Spleen (tissue), 11 donors: ENCODE data around the gene PDE1A. TPM values are rescaled to one million over a fixed set of nuclear protein-coding genes. Genes with fewer than 3 reads are reported as not detected.
A peak's percentile ranks its signal among the peaks of the same experiment; 100 is the strongest.

Experiments
- DNase-seq: peaks from one replicate; pipeline ENCODE4 v3.0.0-alpha.2; 2020
- H3K27ac ChIP-seq, 8 donors: fragments of 200-600 bp; sonication (generic) in 7 of 8; 1 replicate in 4 of 8; 2 replicates in 4 of 8; pipeline versions ENCODE4 v1.5.0 to v1.8.0; 2016 to 2021; ENCODE audit warnings: inconsistent platforms in 4 of 8, mild to moderate bottlenecking in 4 of 8, moderate library complexity in 1 of 8
- H3K27me3 ChIP-seq, 7 donors: fragments of 200-600 bp; sonication (generic) in 6 of 7; replicated peaks in 1 of 7; 1 replicate in 4 of 7; 2 replicates in 3 of 7; pipeline versions ENCODE4 v1.5.0 to v1.8.0; 2016 to 2021; ENCODE audit warnings: inconsistent platforms in 3 of 7, mild to moderate bottlenecking in 1 of 7
- H3K36me3 ChIP-seq, 6 donors: fragments of 200-600 bp; sonication (generic) in 5 of 6; 1 replicate in 4 of 6; 2 replicates in 2 of 6; pipeline versions ENCODE4 v1.5.0 to v1.8.0; 2016 to 2021; ENCODE audit warnings: inconsistent platforms in 2 of 6
- H3K4me1 ChIP-seq, 6 donors: fragments of 200-600 bp; sonication (generic) in 5 of 6; 1 replicate in 3 of 6; 2 replicates in 3 of 6; pipeline versions ENCODE4 v1.5.0 to v1.8.0; 2016 to 2021; ENCODE audit warnings: inconsistent platforms in 3 of 6
- H3K4me3 ChIP-seq, 8 donors: fragments of 200-600 bp; sonication (generic) in 7 of 8; 1 replicate in 4 of 8; 2 replicates in 4 of 8; pipeline versions ENCODE4 v1.5.0 to v1.8.0; 2016 to 2021; ENCODE audit warnings: inconsistent platforms in 4 of 8, mild to moderate bottlenecking in 4 of 8, moderate library complexity in 2 of 8
- H3K9me3 ChIP-seq, 8 donors: fragments of 200-600 bp; sonication (generic) in 7 of 8; 1 replicate in 4 of 8; 2 replicates in 4 of 8; pipeline versions ENCODE4 v1.5.0 to v1.8.0; 2016 to 2021; ENCODE audit warnings: inconsistent platforms in 4 of 8
- POLR2A ChIP-seq, 3 donors: fragments of 450-650 bp; IDR thresholded peaks; one replicate each; pipeline ENCODE4 v1.5.1; 2017; ENCODE audit warnings: antibody characterized with exemption in 3 of 3, mild to moderate bottlenecking in 1 of 3
- POLR2AphosphoS5 ChIP-seq, 3 donors: sonication (generic); formaldehyde crosslinking; IDR thresholded peaks; one replicate each; pipeline ENCODE4 v1.5.1; 2017; ENCODE audit warnings: antibody characterized with exemption in 3 of 3
- WGBS, 5 donors: extraction: QIAGEN DNeasy Blood & Tissue Kit in 3 of 5; methylation state at CpG; one replicate each; pipeline versions ENCODE4 v1.1.5 to v1.1.7; 2013 to 2018; 5-methylcytosine and 5-hydroxymethylcytosine counted together
- intact Hi-C: fragments of 100-400 bp; cut with DNase I; formaldehyde crosslinking; loops from one replicate; pipeline ENCODE4 v1.15.0; 2023; ENCODE audit warnings: low total_unique reads
- polyA plus RNA-seq, 3 donors: library from polyadenylated mRNA; stranded (reverse); fragments of 200-250 nt; gene quantifications; one replicate each; pipeline ENCODE4 v1.2.1, GENCODE V29; 2013
- total RNA-seq, 7 donors: library from RNA; depleted of rRNA in 3 of 7; stranded (reverse); fragments of >200 nt in 3 of 7; fragmentation: NEBNext Ultra II Directional in 4 of 7; extraction: Animal tissue kit (Norgen Biotek cat#: 25700) in 4 of 7; gene quantifications; one replicate each; pipeline versions ENCODE4 v1.1.0 to v1.2.1, GENCODE V29; 2016 to 2021
- TF ChIP-seq, protein P1 (sequence below), 11 experiments: fragments of 200-600 bp in 7 of 11; fragments of 450-650 bp in 4 of 11; sonication (generic) in 4 of 11; IDR thresholded peaks in 8 of 11; conservative IDR thresholded peaks in 3 of 11; 1 replicate in 7 of 11; 2 replicates in 4 of 11; pipeline versions ENCODE4 v1.4.0 to v1.8.0; 2016 to 2021; ENCODE audit warnings: antibody characterized with exemption in 11 of 11, inconsistent platforms in 4 of 11, mild to moderate bottlenecking in 1 of 11
- donor health status: healthy with polysubstance abuse.
- donor health status: DM: no; HTN: no; CAD: no; lungs with moderate emphysema.
- donor health status: DM: no; HTN: no; CAD: no.
- donor health status: Bipolar disorder and iron deficiency.
- donor health status: healthy.
- donor health status: DM: no; HTN: no; CAD: no.
- donor health status: DM: yes; HTN: yes; CAD: no.

The PDE1A gene
- total and polyA plus RNA-seq, 10 donors = 1.5 to 7.8 (median 2.8) TPM

DNA sequence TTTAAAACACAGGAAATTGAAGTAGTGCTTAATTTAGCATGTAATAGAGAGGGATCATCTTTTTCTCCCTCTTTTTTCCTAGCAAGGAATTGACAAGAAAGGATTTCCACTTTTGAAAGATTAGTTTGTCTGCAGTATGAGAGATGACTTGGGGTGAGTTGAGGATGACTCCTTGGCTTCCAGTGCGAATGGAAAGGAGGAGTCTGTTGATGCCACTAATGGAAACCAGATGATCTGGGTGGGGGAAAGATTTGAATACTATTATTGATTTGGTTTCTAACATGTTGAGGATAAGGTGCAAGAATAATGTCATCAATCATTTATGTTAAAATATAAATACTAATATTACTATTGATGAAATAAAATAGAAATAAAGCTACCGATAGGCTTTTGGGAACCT lies 235.8 kb downstream of the PDE1A start:
- no peaks in the 10 kb centered on the region for H3K27me3 ChIP-seq
- no peak overlapping the region for H3K4me3 ChIP-seq
- TF ChIP-seq POLR2A (IDR thresholded peaks at IDR 0.05) (no peak), POLR2AphosphoS5 (IDR thresholded peaks at IDR 0.05) (no peak)
- TF ChIP-seq, protein P1, sequence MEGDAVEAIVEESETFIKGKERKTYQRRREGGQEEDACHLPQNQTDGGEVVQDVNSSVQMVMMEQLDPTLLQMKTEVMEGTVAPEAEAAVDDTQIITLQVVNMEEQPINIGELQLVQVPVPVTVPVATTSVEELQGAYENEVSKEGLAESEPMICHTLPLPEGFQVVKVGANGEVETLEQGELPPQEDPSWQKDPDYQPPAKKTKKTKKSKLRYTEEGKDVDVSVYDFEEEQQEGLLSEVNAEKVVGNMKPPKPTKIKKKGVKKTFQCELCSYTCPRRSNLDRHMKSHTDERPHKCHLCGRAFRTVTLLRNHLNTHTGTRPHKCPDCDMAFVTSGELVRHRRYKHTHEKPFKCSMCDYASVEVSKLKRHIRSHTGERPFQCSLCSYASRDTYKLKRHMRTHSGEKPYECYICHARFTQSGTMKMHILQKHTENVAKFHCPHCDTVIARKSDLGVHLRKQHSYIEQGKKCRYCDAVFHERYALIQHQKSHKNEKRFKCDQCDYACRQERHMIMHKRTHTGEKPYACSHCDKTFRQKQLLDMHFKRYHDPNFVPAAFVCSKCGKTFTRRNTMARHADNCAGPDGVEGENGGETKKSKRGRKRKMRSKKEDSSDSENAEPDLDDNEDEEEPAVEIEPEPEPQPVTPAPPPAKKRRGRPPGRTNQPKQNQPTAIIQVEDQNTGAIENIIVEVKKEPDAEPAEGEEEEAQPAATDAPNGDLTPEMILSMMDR (IDR thresholded peaks at IDR 0.05 in 8 of 11, conservative IDR thresholded peaks at IDR 0.05 in 3 of 11) = no peak
- no peaks in the 10 kb centered on the region for H3K9me3 ChIP-seq
- no peaks in the 10 kb centered on the region for H3K36me3 ChIP-seq
- no peaks in the 10 kb centered on the region for H3K4me1 ChIP-seq
- H3K27ac ChIP-seq = no peak overlapping the region
- intact Hi-C loops = no loop called here
- DNase-seq = no peak
- 88 to 97% (median 92%) methylated on average over 2 of the region's 2 CpGs for whole genome bisulfite sequencing, 5 donors

- DNase-seq = no peak
- H3K4me3 ChIP-seq = no peak overlapping the region
- peaks cover 0 to 22% (median 18%) of the 10 kb centered on the region in 8 donors for H3K9me3 ChIP-seq
- no peaks in the 10 kb centered on the region for H3K4me1 ChIP-seq
- no peak overlapping the region for H3K27ac ChIP-seq
- TF ChIP-seq, protein P1 (IDR thresholded peaks at IDR 0.05 in 8 of 11, conservative IDR thresholded peaks at IDR 0.05 in 3 of 11) = no peak
- TF ChIP-seq POLR2AphosphoS5 (IDR thresholded peaks at IDR 0.05) (no peak), POLR2A (IDR thresholded peaks at IDR 0.05) (no peak)
- no peaks in the 10 kb centered on the region for H3K27me3 ChIP-seq
- intact Hi-C loops = loop anchor here (2.0 to 10.0 kb wide), 2 partner anchors 462 to 788 kb away; no protein-coding TSS in a partner anchor
- no peaks in the 10 kb centered on the region for H3K36me3 ChIP-seq
Measured at GRCh38 chr2:182187130-182187529, 239.7 kb downstream of the PDE1A start.

DNA sequence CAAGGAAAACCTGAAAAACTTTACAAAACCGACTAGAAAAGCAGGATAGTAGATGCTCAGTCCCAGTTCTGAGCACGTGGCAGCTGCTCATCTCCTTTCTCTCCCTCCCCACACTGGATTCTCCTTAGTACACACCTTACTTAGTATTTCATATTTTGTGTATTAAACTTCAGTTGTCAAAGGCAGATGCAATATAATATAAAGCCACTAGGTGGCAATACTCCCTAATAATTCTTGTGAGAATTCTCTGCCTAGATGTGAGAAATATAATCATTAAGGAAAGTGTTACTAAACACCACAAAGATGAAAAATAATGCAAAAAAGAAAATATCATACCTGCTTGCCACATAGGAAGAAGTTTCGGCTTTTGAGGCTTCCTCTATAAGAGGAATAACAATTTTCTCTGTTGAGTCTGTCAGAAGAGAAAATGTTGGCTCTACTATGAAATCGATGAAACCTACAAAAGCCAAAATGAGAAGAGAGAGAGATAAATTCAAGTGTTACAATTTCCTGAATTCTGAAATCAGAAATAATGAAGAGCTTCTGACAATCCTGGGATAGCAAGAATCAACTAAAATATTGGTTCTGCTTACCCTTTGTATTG lies 240.6 kb downstream of the PDE1A start:
- WGBS, 5 donors = 32 to 39% (median 35%) methylated on average over 4 of the region's 4 CpGs

DNA sequence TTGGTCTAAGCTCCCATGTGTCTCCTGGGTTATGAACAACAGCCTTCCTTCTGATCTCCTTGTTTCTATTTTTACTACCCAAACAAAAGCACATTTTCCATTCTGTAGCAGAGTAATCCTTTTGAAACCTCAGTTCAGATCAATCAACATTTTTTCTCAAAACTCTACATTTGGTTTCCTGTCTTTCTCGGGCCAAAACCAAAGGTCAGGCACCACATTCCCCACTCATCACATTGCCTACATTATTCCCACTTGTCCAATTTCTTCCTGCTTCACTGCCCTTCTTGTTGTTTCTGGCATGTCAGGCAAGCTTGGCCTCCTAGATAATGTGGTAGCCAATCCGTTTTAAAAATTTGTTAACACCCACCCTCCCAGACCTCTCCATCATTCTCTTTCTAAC lies 244.4 kb downstream of the PDE1A start:
- WGBS, 5 donors = 56 to 84% (median 69%) methylated on average over 2 of the region's 2 CpGs
- peaks cover 0 to 22% (median 18%) of the 10 kb centered on the region in 8 donors for H3K9me3 ChIP-seq
- no peak for DNase-seq
- no peaks in the 10 kb centered on the region for H3K36me3 ChIP-seq
- H3K4me1 ChIP-seq = no peaks in the 10 kb centered on the region
- no peak overlapping the region for H3K4me3 ChIP-seq
- TF ChIP-seq POLR2A (IDR thresholded peaks at IDR 0.05) = no peak
- TF ChIP-seq, protein P1 (IDR thresholded peaks at IDR 0.05 in 8 of 11, conservative IDR thresholded peaks at IDR 0.05 in 3 of 11) = no peak
- TF ChIP-seq POLR2AphosphoS5 (IDR thresholded peaks at IDR 0.05) = no peak
- intact Hi-C loops = loop anchor here (10.0 kb wide), 1 partner anchor 792 kb away; no protein-coding TSS in a partner anchor
- H3K27me3 ChIP-seq = no peaks in the 10 kb centered on the region
- H3K27ac ChIP-seq = no peak overlapping the region

More for the DNA sequence above, 240.6 kb downstream of the PDE1A start:
- Histone ChIP-seq H3K4me3 (no peak overlapping the region), H3K27ac (no peak overlapping the region), H3K36me3 (no peaks in the 10 kb centered on the region), H3K27me3 (no peaks in the 10 kb centered on the region), H3K4me1 (no peaks in the 10 kb centered on the region), H3K9me3 (peaks cover 0 to 22% (median 18%) of the 10 kb centered on the region in 8 donors)
- TF ChIP-seq, protein P1 (IDR thresholded peaks at IDR 0.05 in 8 of 11, conservative IDR thresholded peaks at IDR 0.05 in 3 of 11) = peak; percentile 59 to 87 (median 75)
- no peak for TF ChIP-seq POLR2A (IDR thresholded peaks at IDR 0.05)
- intact Hi-C loops = loop anchor here (2.0 to 10.0 kb wide), 2 partner anchors 463 to 789 kb away; no protein-coding TSS in a partner anchor
- no peak for DNase-seq
